ENCODE results near the gene PPP6R1.

DNA sequence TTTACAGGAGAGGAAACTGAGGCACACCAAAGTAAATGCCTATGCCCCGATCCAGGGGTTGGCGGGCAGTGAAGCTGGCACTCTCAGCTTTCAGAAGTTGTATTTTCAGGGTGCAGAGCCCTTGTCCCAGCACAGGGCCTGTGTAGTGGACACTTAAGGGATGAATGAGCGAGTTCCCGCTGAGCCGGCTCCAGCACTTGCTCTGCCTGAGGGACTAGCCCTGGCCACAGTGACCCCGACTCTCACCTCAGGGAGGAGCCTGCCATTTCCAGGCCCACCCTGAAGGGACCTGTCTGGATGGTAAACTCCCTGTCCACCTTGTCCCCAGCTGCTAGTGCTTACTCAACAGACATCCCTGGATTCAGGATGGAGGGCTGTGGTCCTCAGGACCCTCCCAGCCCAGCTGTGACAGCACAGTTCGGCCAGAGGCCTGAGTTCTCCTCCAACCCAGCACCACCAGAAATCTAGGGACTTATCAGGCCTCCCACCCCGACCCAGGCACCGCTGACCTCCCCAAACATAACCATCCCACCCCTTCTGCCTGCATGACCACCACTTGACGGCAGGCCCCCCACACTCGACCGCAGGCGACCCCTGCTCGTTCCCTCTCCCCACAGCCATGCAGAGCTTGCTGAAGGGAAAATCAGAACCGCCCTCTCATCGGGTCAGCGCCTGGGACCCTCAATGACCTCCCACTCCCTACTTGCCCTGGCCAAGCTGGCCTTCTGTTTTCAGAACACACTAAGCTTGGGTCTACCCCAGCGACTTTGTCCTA is 8.4 kb downstream of the PPP6R1 start:
- TF ChIP-seq, protein P1, sequence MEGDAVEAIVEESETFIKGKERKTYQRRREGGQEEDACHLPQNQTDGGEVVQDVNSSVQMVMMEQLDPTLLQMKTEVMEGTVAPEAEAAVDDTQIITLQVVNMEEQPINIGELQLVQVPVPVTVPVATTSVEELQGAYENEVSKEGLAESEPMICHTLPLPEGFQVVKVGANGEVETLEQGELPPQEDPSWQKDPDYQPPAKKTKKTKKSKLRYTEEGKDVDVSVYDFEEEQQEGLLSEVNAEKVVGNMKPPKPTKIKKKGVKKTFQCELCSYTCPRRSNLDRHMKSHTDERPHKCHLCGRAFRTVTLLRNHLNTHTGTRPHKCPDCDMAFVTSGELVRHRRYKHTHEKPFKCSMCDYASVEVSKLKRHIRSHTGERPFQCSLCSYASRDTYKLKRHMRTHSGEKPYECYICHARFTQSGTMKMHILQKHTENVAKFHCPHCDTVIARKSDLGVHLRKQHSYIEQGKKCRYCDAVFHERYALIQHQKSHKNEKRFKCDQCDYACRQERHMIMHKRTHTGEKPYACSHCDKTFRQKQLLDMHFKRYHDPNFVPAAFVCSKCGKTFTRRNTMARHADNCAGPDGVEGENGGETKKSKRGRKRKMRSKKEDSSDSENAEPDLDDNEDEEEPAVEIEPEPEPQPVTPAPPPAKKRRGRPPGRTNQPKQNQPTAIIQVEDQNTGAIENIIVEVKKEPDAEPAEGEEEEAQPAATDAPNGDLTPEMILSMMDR (IDR thresholded peaks at IDR 0.05) = no peak
- TF ChIP-seq POLR2A (IDR thresholded peaks at IDR 0.05) (no peak), EP300 (IDR thresholded peaks at IDR 0.05) (no peak)

All from gastroesophageal sphincter (tissue), 3 donors.